ENCODE results near the gene PAX5.

Gene PAX5

DNA sequence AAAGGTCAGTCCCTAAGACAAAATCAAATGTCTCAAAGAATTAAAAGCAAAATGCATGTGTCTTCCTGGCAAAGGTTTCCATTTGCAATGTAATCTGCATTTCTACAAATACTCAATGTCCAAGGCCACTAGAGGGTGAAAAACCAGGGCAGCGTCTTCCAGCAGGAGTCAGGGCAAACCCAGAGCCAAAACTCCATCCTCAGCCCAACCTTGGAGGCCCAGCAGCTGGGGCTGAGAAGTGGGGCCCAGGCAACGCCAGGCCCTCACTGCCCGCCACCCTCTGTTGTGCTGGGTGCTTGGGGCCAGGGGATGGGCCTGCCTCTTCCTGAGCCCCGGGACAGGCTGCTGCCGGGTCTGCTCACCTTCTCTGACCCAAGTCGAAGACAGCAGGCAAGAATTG is 200.1 kb downstream of the PAX5 start:
- DNase-seq (ENCODE audit: low spot score) = no peak

DNA sequence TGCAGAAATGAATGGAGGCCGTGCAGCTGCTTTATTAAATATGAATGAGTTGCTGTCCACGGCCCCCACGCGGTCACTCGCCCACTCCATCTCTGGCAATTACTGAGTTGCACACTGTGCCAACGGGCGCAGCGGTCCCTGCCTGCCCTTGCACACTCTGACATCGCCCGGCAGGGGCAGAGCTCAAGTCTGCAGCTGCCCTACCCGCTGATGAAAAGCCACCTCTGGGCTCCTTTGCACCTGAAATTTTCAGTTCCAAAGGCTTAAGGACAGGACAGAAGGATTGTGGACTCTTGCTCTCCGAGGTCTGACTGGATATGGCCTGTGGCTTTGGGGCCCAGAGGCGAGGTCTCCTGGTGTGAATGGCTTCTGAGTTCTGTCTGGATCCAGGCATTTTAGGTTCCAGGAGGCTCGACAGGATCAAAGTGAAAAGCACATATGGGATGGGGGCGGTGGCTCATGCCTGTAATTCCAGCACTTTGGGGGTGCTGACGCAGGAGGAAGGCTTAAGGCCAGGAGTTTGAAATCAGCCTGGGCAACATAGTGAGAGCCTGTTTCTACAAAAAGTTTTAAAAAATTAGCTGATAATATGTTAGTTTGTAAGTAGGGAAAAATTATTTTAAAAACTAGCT is 201.8 kb downstream of the PAX5 start:
- DNase-seq (ENCODE audit: low spot score) = no peak

DNA sequence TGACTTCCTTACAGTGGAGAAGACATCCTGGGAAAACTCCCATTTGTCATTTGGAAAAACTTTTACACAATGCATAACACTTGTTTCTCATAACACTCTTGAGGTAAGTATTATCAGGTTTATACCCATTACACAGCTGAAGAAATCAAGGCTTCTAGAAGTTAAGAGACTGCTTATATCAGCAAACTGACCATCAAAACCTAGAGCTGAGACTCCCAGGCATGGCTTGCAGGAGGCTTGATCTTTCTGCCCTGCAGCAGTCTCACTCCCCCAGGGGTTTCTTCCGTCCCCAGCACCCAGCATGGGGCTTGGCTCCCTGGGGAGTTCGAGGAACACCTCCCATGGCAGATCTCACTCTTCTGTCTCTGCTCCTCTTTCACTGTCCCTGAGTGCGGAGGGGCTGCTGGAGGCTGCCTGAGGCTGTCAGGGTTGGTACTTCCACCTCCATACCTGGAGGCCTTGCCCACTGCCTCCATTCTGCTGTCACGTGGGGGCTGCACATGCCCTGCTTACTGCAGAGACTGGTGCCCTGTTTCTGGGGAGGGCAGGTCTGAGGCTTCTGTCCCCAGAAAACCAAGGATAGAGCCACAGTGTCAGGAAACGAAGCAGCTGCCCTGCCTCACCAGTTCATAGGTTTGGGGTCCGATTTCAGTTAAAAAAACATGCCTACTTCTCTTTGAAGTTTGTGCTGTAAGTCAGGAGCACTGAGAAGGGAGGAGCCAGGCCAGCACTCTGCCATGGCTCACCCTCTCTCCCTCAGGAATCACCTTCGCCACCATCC is 202.5 kb downstream of the PAX5 start:
- no peak for DNase-seq (ENCODE audit: low spot score)

DNA sequence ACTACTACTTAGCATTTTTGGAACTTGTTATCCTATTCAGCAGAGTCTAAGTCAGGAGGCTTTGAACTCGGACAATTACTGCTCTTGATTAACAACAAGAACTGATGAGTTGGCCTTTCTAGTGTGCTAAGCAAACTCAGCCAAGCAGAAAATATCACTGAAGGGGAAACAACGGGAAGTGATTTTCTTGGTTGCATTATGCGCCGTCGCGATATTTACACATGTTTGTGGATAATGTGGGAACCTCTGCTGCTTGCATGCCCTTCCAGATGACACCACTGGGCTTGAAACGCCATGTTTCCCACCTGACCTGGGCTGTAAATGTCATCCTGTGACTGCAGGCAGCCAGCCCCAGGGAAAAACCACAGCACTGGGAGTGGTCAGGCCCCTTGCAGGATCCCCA is 205.5 kb downstream of the PAX5 start:
- DNase-seq (ENCODE audit: low spot score) = no peak

DNA sequence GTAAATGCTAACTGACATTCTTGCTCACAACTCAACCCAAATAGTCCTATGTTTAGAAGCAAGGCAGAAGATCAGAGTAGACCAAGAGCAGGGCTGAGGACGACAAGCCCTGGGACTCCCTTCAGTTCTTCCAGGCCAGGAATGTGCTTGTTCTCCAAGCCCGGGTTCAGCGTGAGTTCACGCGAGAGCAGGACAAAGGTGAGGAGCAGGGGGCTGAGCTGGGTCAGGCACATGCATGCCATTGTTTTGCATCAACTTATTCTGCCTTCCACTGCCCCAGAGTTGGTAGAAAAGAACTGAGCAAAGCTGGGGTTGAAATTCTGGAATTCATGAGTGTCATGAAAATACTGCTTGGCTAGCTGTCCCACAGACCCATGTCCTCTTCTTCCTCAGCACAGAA is 206.5 kb downstream of the PAX5 start:
- no peak for DNase-seq (ENCODE audit: low spot score)

DNA sequence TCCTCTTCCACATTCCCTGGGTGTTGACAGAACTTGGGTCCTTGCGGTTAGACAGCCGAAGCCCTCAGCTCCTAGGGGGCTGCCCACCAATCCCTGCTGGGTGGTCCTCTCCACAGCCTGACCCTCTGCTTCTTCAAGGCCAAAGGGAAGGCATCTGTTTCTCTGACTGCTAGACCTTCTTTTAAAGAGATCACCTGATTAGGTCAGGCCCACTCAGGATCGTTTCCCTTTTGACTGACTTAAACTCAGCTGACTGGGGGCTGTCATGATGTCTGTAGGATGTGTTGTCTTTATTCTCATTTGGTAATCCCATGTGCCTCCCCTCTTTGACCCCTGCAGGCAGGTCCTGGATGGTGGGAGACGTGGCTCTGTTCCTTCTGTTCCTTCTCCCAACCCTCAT is 207.5 kb downstream of the PAX5 start:
- DNase-seq (ENCODE audit: low spot score) = no peak

DNA sequence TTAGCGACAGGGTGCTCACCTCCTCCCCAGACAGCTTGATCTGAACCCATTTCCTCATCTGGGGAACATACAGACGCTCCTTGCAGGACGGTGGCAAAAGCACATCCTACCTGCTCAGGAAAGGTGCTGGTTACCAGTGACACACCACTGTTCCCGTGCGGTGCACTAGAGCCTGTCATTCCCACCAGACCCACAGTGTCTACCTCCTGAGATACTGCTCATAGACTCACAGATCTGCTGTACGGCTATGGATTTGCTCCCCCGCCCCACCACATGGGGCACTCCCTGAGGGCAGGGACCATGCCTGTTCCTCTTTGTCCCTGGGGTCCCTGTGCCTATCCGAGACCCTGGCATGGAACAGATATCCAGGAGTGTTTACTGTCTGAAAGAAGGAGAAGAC is 208.9 kb downstream of the PAX5 start:
- no peak for DNase-seq (ENCODE audit: low spot score)

DNA sequence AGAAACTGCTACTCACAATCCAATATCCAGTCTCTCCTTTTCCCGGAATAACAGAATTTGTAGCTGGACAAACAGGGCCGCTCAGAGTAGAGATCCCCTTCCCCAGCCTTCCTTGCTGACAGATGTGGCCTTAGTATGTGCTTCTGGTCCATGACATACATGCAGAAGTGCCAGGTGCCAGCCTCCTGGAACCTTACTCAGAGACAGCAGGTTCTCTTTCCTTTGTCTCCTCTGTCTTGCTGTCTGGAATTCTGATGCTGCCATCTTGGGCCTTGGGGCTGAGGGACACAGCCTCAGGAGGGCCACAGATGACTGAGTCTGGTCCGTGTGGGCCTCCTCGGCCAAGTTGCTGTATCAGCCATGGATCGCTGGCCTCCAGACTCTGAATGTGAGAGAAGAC is 210.1 kb downstream of the PAX5 start:
- DNase-seq (ENCODE audit: low spot score) = no peak

DNA sequence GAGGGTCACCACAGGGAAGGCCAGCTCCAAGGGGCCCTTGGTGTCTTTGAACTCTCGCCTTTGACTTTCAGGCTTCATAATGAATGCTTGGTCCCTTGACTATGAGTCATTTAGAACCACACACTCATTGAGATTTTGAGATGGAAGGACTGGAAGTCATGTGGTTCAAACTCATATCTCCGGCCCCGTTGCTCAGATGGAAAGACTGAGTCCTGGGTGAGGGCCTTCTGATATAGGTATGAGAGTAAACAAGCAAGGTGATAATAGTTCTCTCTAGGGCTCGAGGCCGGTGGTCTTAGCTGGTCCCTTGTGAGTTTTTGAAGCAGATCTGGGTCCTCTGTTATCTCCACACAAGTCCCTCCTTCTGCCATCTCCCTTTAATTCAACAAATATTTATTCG is 210.6 kb downstream of the PAX5 start:
- DNase-seq (ENCODE audit: low spot score) = no peak

DNA sequence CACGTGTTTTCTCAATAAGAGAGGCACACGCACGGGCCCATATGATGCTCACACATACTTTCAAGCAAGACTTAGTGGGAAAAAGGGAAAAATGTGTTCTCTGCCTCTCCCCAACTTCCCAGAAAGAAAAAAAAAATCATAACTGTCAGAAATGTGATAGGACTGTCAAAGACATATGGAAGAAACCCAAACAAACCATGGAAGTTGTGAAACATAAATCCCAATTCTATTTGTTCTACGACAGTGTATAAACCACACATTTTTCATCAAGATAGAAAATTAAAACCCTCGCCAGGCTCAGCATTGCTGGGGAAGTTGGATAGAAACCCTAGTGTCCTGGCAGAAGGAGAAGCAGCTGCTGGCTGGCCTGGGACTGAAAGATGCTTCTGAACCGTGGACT is 211.9 kb downstream of the PAX5 start:
- no peak for DNase-seq (ENCODE audit: low spot score)

DNA sequence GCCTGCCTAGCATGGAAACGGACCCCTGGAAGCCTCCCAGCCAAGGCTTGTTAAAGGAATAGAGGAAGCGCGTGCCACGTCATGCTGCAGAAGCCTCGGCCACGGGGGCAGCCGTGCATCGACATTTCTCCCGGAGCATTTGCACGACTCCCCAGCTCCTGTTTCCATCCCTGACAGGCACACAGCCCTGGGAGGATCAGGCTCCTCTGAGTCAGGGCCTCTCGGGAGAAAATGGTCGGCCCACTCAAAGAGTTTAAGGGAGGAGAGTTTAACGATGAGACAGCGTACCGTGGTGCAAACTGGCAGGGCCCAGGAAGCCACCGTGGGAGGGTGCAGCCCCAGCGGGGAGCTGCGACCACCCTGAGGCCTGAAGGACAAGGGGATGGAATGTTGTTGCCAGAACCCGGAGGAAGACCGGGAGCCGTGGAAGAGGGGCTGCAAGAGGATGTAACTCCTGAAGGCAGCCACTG is 213.6 kb downstream of the PAX5 start:
- no peak for DNase-seq (ENCODE audit: low spot score)

DNA sequence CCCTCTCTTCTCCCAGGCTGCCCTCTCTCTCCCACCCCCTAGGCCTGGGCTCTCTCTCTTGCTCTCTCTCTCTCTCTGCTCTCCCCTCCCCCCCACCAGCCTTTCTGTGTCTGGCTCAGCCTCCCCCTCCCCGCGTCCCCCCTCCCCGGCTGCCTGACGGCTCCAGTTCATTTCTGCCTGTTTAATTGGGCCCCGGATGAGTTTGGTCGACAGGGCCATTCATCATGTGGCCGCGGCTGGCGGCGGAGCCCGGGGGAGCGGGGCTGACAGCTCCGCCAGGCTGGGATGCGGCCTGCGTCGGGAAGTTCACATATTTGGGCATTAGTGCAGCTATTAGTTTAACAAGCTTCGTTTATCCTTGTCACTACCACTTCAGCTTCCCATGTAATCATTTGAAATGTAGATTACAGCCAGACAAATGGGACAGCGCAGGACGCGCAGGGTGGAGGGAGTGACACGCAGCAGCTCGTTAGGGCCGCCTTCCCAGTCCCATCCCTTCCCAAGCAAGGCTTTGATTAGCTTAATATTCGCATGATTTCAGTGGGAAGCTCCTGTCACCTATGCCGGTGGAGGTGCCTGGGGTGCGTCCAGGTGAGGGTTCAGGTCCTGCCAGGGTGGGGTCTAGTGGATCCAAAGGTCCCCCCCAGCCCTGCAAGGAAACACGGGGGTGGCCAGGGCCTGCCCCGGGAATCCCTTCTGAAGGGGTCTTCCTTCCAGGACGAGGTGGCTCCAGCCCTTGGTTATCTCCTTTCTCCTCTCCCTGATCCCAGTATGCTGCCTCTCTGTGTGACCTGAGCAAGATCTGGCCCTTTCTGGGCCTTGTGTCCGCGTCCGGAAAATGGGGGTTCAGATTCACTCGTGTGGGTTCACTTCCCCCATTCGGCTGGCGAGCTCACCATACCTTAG is 214.8 kb downstream of the PAX5 start:
- DNase-seq (ENCODE audit: low spot score) = peak; percentile 35

DNA sequence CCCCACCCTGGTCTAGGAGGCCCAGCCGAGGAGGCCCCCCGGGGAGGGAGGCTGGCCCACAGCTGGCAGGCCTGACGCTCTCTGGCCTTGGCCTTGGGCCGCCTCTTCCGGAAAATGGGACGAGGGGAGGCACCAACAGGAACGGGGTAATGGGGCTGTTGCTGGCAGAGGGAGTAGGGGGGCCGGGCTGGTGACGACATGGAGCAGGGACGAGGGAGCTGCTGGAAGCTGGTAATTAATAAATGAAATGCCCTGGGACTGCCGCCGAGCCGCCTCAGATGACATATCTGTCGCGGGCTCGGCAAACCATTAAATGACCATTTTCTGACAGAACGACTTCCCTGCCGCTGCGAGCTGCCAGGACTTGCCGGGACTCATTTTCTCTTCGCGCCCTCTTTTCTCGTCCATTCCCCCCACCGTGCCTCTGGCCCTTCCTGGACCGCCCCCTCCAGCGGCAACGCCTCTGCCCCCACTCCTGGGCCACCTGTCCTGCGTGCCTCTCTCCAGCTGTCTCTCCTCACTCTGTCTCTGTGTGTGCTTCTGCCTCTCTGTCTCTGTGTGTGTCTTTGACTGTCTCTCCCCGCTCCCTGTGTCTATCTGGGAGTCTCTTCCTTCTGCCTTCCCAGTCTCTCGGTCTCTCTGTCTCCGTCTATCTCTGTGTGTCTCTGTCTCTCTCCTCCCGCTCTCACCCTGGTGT is 215.7 kb downstream of the PAX5 start:
- DNase-seq (ENCODE audit: low spot score) = peak; percentile 26

DNA sequence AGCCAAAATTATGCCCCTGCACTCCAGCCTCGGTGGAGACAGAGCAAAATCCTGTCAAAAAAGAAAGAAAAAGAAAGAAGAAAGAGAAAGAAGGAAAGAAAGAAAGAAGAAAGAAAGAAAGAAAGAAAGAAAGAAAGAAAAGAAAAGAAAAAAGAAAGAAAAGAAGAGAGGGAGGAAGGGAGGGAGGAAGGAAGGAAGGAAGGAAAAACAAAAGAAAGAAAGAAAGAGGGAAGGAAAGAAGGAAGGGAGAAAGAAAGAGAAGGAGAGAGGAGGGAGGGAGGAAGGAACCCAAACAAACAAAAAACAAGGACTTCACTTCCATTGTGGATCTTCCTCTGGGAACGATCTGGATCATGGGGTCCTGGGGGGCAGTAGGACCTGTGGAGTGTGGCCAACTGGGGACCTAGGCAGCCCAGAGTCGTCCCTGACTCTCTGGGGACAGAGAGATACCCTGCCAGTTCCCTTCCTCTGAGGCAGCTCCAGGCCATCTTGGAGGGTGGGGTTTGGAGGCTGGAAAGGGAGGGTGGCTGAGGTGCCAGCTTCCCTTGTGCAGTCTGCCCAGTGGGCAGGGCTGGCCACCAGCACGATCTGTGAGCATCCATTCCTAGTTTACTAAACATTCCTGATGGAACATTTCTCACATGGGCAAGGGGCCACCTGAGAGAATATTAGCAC is 216.8 kb downstream of the PAX5 start:
- DNase-seq (ENCODE audit: low spot score) = no peak

DNA sequence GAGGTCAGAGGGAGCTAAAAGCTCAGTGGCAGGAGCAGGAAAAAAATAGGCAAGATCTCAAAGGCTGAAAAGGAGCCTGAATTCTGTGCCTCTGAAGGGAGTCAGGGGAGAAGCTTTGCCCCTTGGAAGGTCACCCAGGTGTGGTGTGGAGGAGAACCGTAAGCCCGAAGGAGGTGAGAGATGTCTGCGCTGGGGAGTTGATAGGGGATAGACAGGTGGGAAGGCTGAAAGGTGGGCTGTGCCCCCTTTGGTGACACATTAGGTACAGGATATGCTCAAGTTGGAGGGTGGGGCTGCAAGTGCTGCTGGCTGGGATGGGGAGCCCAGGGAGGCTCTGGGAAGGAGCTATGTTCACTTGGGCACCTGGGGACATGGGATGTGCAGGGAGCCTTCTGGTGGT is 217.7 kb downstream of the PAX5 start:
- DNase-seq (ENCODE audit: low spot score) = no peak

DNA sequence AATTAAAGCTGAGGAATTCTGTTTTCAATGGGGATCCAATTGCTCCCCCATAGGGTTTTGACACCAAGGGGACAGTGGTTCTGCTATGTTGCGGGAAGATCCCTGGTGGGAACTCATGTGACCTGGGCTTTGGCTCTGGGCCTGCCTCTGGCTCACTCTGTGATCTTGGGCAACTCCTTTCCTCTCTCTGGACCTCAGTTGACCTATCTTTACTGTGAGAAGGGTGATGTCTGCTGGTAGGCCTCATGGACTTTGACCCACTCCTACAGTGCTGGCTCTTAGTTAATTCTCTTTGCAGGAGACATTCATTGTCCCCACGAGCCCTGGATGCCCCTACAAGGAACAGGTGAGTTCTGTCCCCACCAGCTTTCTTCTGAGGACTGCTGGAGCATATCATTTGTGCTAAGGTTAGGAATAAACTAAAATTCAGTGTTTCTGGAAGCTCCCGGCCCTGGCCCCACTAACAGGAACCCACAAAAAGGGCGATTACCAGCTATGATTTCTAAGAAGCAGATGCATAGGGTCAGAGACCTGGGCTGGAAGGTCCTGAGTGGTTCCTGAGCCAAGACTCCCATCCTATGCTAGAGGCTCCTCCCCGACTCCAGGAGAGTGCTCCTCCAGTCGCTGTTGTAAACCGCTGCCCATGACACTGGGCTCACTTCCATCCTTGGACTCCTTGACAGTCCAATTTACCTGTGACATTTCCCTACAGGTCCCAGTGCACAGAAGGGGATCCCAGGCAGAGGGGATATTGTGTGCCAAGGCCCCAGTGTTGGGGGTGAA is 218.3 kb downstream of the PAX5 start:
- no peak for DNase-seq (ENCODE audit: low spot score)

DNA sequence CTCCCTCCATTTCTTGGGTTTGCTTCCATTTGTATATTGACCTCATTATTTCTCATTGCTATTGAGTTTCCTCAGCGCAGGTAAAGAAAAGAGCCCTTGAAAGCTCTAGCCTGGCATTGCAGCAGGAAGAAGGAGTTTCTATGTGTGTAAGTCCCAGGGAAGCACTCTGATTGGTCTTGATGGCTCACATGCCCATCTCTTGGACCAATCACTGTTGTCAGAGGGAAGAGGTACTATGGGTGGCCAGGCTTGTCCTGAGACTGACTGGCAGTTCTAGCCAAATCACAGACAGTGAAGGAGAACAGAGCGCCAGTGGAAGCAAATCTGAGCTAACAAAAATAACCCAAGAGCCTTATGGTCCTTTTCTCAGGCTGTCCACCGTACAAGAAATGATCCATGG is 219.0 kb downstream of the PAX5 start:
- DNase-seq (ENCODE audit: low spot score) = no peak

DNA sequence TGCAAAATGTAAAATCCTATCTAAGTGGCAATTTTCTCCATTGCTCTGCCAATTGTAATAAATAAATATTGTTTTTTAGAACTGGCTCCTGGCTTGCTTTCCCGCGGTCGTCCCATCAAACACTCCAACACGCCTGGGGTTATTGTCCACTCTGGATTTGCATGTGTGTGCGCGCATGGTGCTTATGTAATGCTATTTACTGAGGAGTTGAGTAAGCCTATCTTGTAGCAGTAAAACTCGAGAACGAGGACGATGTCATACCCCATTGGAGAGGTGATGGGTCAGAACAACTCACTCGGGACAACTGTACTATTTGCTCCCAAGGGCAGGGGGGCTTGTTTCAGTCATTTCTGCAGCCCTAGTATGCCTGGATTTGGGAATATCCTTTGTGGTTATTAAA is 220.9 kb downstream of the PAX5 start:
- DNase-seq (ENCODE audit: low spot score) = no peak

DNA sequence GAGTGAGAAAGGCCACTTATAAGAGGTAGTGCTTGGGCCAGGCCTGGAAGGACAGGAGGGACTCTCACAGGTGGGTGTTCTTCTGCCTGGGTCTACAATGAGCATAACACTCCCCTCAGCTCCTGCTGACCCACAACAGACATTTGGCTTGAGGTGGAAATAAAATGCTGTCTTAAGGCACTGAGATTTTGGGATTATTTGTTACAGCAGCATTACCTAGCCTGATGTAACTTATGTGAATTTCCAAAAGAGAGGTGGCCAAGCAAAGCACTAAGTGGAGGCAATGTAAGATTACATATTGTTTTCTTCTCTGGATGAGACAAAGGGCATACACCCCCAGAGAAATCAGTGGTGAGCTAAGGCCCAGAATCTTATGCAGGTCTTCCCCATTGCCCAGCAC is 221.5 kb downstream of the PAX5 start:
- no peak for DNase-seq (ENCODE audit: low spot score)

DNA sequence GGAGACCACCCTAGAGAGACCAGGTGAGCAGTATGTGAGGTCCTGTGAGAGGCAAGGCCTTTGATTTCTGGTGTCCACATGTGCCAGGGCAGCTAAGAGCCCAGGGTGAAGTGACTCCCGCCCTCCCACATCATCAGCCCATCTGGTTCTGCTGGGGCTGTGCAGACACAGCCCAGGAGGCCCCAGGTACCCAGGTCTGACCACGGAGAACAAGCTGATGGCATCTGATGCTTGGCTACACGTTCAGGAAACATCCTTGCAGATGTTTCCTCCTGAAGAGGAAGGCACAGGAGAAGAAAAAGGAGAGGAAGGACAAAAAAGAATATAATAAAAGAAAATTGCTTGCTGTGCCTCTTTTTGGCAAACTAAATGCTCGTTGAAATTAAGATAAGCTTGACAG is 225.8 kb downstream of the PAX5 start:
- DNase-seq (ENCODE audit: low spot score) = no peak

DNA sequence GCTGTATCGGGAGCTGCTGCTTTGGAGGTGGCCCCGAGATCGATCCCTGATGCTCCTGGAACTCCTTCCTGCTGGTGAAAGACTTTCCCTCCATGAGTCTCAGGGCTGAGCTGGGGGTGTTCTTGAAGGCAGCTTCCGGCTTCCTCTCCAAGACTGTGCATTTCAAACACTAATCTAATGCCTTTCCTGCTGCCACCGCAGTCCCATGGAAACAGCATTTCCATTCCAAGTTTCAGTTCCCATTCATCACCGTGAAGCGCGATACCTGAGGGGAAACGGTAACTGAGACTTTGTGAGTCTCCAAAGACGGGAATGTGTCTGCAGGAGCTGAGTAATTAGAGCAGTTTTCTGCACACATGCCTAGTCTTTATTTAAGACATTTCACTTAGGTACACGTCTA is 230.1 kb downstream of the PAX5 start:
- no peak for DNase-seq (ENCODE audit: low spot score)

Data from GM03348 (cell line).